Activated CD4-positive, alpha-beta memory T cell treated with anti-CD3 and anti-CD28 coated beads for 36 hours (primary cell): ENCODE data around the gene PTPN7. TPM values are rescaled to one million over a fixed set of nuclear protein-coding genes. Genes with fewer than 3 reads are reported as not detected.
A peak's percentile ranks its signal among the peaks of the same experiment; 100 is the strongest.

Experiments used
- CTCF ChIA-PET: fragments of 350-600 bp; sonication (Branson Sonifier 250); formaldehyde crosslinking; loops from one replicate; lab custom pipeline; 2021; ENCODE audit warnings: antibody characterized with exemption, inconsistent platforms; lab: Charles Lee
- POLR2A ChIA-PET: fragments of 350-600 bp; sonication (Branson Sonifier 250); formaldehyde crosslinking; loops from one replicate; lab custom pipeline; 2021; ENCODE audit warnings: antibody characterized with exemption; lab: Charles Lee
- DNase-seq: peaks from one replicate; pipeline ENCODE4 v3.0.0-alpha.2; 2020
- H3K27ac Mint-ChIP-seq: one replicate; pipeline ENCODE4 v1.8.0; 2021; ENCODE audit warnings: mixed read lengths
- H3K27me3 Mint-ChIP-seq: one replicate; pipeline ENCODE4 v1.8.0; 2021; ENCODE audit warnings: mixed read lengths
- H3K36me3 Mint-ChIP-seq: one replicate; pipeline ENCODE4 v1.8.0; 2021; ENCODE audit warnings: mixed read lengths
- H3K4me1 Mint-ChIP-seq: one replicate; pipeline ENCODE4 v1.8.0; 2021; ENCODE audit warnings: low read depth, mixed read lengths
- H3K4me3 Mint-ChIP-seq: one replicate; pipeline ENCODE4 v1.8.0; 2021; ENCODE audit warnings: mild to moderate bottlenecking, mixed read lengths
- H3K9me3 Mint-ChIP-seq: one replicate; pipeline ENCODE4 v1.8.0; 2021; ENCODE audit warnings: mixed read lengths
- intact Hi-C: fragments of 100-400 bp; cut with micrococcal nuclease; formaldehyde crosslinking; loops from one replicate; pipeline ENCODE4 v1.15.1; 2023
- total RNA-seq, 2 experiments: library from RNA; stranded (reverse); gene quantifications; one replicate each; pipeline ENCODE4 v1.2.3, GENCODE V29; 2021

Gene PTPN7
- total RNA-seq, 2 experiments from 2014 or later, result 197 to 199 TPM

- intact Hi-C loops, result loop anchor here (5.0 to 10.0 kb wide), 2 partner anchors 649 to 721 kb away; partner anchors contain the start of genes PCAT6 and RABIF
- ChIA-PET CTCF (interaction anchor here (1.1 to 5.0 kb wide), 7 partner anchors 8 to 30 kb away, joined by 4 to 50 read pairs (median 8); partner anchors contain the start of gene LGR6), POLR2A (interaction anchor here (0.5 to 5.6 kb wide), 6 partner anchors 9 to 857 kb away, joined by 3 to 57 read pairs (median 4); partner anchors contain the start of gene ARL8A)
- H3K27me3 Mint-ChIP-seq, result no peaks in the 10 kb centered on the region
- H3K27ac Mint-ChIP-seq, result peak overlapping the region; percentile 97
- peak overlapping the region; percentile 89 for H3K4me3 Mint-ChIP-seq
- peak; percentile 29 for DNase-seq
- H3K4me1 Mint-ChIP-seq, result peaks cover 61% of the 10 kb centered on the region
- H3K9me3 Mint-ChIP-seq, result no peaks in the 10 kb centered on the region
- H3K36me3 Mint-ChIP-seq, result peaks cover 16% of the 10 kb centered on the region
Observed at GRCh38 chr1:202163281-202164270, 3.2 kb upstream of the PTPN7 start.

GRCh38 chr1:202162418-202163280 lies 2.2 kb upstream of the PTPN7 start:
- CTCF ChIA-PET, result interaction anchor here (0.7 to 5.0 kb wide), 10 partner anchors 8 to 267 kb away, joined by 3 to 50 read pairs (median 5); partner anchors contain the start of gene LGR6
- peak overlapping the region; percentile 89 for H3K4me3 Mint-ChIP-seq
- POLR2A ChIA-PET, result interaction anchor here (0.5 to 5.6 kb wide), 5 partner anchors 9 to 345 kb away, joined by 3 to 57 read pairs (median 3); partner anchors contain the start of gene ARL8A
- intact Hi-C loops, result loop anchor here (5.0 to 10.0 kb wide), 2 partner anchors 650 to 722 kb away; partner anchors contain the start of genes PCAT6 and RABIF
- H3K9me3 Mint-ChIP-seq, result no peaks in the 10 kb centered on the region
- no peaks in the 10 kb centered on the region for H3K27me3 Mint-ChIP-seq
- H3K4me1 Mint-ChIP-seq, result peaks cover 67% of the 10 kb centered on the region
- DNase-seq, result peak; percentile 65
- peak overlapping the region; percentile 97 for H3K27ac Mint-ChIP-seq
- peaks cover 23% of the 10 kb centered on the region for H3K36me3 Mint-ChIP-seq

- H3K9me3 Mint-ChIP-seq, result no peaks in the 10 kb centered on the region
- peak overlapping the region; percentile 97 for H3K27ac Mint-ChIP-seq
- peak; percentile 80 for DNase-seq
- peaks cover 26% of the 10 kb centered on the region for H3K36me3 Mint-ChIP-seq
- intact Hi-C loops, result loop anchor here (5.0 to 10.0 kb wide), 2 partner anchors 650 to 723 kb away; partner anchors contain the start of genes PCAT6 and RABIF
- ChIA-PET POLR2A (interaction anchor here (0.5 to 5.6 kb wide), 5 partner anchors 8 to 344 kb away, joined by 3 to 57 read pairs (median 3); partner anchors contain the start of gene ARL8A), CTCF (interaction anchor here (0.7 to 5.0 kb wide), 9 partner anchors 9 to 266 kb away, joined by 3 to 50 read pairs (median 5); partner anchors contain the start of gene LGR6)
- H3K27me3 Mint-ChIP-seq, result no peaks in the 10 kb centered on the region
- H3K4me1 Mint-ChIP-seq, result peaks cover 73% of the 10 kb centered on the region
- H3K4me3 Mint-ChIP-seq, result peak overlapping the region; percentile 89
Observed at GRCh38 chr1:202162047-202162417, 1.6 kb upstream of the PTPN7 start.

- intact Hi-C loops, result loop anchor here (5.0 to 10.0 kb wide), 2 partner anchors 651 to 723 kb away; partner anchors contain the start of genes PCAT6 and RABIF
- H3K36me3 Mint-ChIP-seq, result peaks cover 30% of the 10 kb centered on the region
- no peaks in the 10 kb centered on the region for H3K9me3 Mint-ChIP-seq
- peak overlapping the region; percentile 89 for H3K4me3 Mint-ChIP-seq
- POLR2A ChIA-PET, result interaction anchor here (5.6 kb wide), 1 partner anchor 15 kb away, joined by 57 read pairs; the partner anchor contains the start of gene ARL8A
- H3K27ac Mint-ChIP-seq, result peak overlapping the region; percentile 97
- DNase-seq, result peak; percentile 27
- no peaks in the 10 kb centered on the region for H3K27me3 Mint-ChIP-seq
- CTCF ChIA-PET, result interaction anchor here (0.8 to 5.0 kb wide), 14 partner anchors 9 to 266 kb away, joined by 3 to 50 read pairs (median 6); partner anchors contain the start of gene LGR6
- peaks cover 74% of the 10 kb centered on the region for H3K4me1 Mint-ChIP-seq
Observed at GRCh38 chr1:202161151-202162046, 997 bp upstream of the PTPN7 start.

GRCh38 chr1:202159534-202160371 lies 649 bp downstream of the PTPN7 start:
- intact Hi-C loops, result loop anchor here (1.0 to 10.0 kb wide), 4 partner anchors 14 to 725 kb away; partner anchors contain the start of genes PCAT6, RABIF and TIMM17A
- H3K27ac Mint-ChIP-seq, result peak overlapping the region; percentile 97

GRCh38 chr1:202158810-202159533 lies 1.4 kb downstream of the PTPN7 start:
- intact Hi-C loops, result no loop called here
- POLR2A ChIA-PET, result interaction anchor here (1.8 to 5.6 kb wide), 2 partner anchors 13 to 14 kb away, joined by 5 to 57 read pairs; partner anchors contain the start of gene ARL8A
- Mint-ChIP-seq H3K36me3 (peaks cover 51% of the 10 kb centered on the region), H3K4me1 (peaks cover 72% of the 10 kb centered on the region), H3K27ac (peak overlapping the region; percentile 97), H3K27me3 (no peaks in the 10 kb centered on the region), H3K4me3 (peak overlapping the region; percentile 89), H3K9me3 (no peaks in the 10 kb centered on the region)
- DNase-seq, result peak; percentile 67
- CTCF ChIA-PET, result interaction anchor here (1.4 to 5.0 kb wide), 8 partner anchors 11 to 183 kb away, joined by 4 to 50 read pairs (median 12); partner anchors contain the start of genes LGR6 and UBE2T

More at GRCh38 chr1:202159534-202160371, 649 bp downstream of the PTPN7 start:
- no peaks in the 10 kb centered on the region for H3K9me3 Mint-ChIP-seq
- peak overlapping the region; percentile 89 for H3K4me3 Mint-ChIP-seq
- H3K27me3 Mint-ChIP-seq, result no peaks in the 10 kb centered on the region
- ChIA-PET CTCF (interaction anchor here (0.6 to 5.0 kb wide), 15 partner anchors 8 to 264 kb away, joined by 3 to 50 read pairs (median 6); partner anchors contain the start of genes LGR6 and UBE2T), POLR2A (interaction anchor here (0.9 to 5.6 kb wide), 4 partner anchors 14 to 189 kb away, joined by 3 to 57 read pairs (median 4); partner anchors contain the start of genes ARL8A, PPP1R12B and RNPEP)
- peaks cover 77% of the 10 kb centered on the region for H3K4me1 Mint-ChIP-seq
- H3K36me3 Mint-ChIP-seq, result peaks cover 45% of the 10 kb centered on the region
- DNase-seq, result peak; percentile 85

- Mint-ChIP-seq H3K4me3 (peak overlapping the region; percentile 89), H3K36me3 (peaks cover 60% of the 10 kb centered on the region), H3K4me1 (peaks cover 66% of the 10 kb centered on the region), H3K27ac (peak overlapping the region; percentile 73), H3K27me3 (no peaks in the 10 kb centered on the region), H3K9me3 (no peaks in the 10 kb centered on the region)
- intact Hi-C loops, result no loop called here
- ChIA-PET POLR2A (no interaction called here), CTCF (interaction anchor here (2.5 kb wide), 1 partner anchor 23 kb away, joined by 7 read pairs; no protein-coding TSS in a partner anchor)
- DNase-seq, result no peak
Observed at GRCh38 chr1:202157945-202158344, 2.5 kb downstream of the PTPN7 start.

GRCh38 chr1:202156590-202156989 lies 3.8 kb downstream of the PTPN7 start:
- H3K36me3 Mint-ChIP-seq, result peaks cover 67% of the 10 kb centered on the region
- intact Hi-C loops, result no loop called here
- H3K4me3 Mint-ChIP-seq, result no peak overlapping the region
- CTCF ChIA-PET, result interaction anchor here (1.3 to 3.4 kb wide), 5 partner anchors 9 to 159 kb away, joined by 4 to 19 read pairs (median 13); no protein-coding TSS in a partner anchor
- peak overlapping the region; percentile 42 for H3K27ac Mint-ChIP-seq
- no peak for DNase-seq
- H3K27me3 Mint-ChIP-seq, result no peaks in the 10 kb centered on the region
- peaks cover 53% of the 10 kb centered on the region for H3K4me1 Mint-ChIP-seq
- H3K9me3 Mint-ChIP-seq, result no peaks in the 10 kb centered on the region
- POLR2A ChIA-PET, result interaction anchor here (2.8 kb wide), 1 partner anchor 10 kb away, joined by 23 read pairs; the partner anchor contains the start of gene ARL8A
